HEK293 (cell line): ENCODE results near the gene PSAT1.

ENCODE experiments used
- FEZF1 ChIP-seq: fragments of 450-650 bp; formaldehyde crosslinking; IDR thresholded peaks from 2 replicates; pipeline ENCODE4 v1.5.1; 2016; ENCODE audit warnings: missing biosample characterization, missing genetic modification characterization
- GLIS1 ChIP-seq: fragments of 450-650 bp; formaldehyde crosslinking; IDR thresholded peaks from 2 replicates; pipeline ENCODE4 v1.5.1; 2016; ENCODE audit warnings: missing biosample characterization, missing genetic modification characterization
- HOXC10 ChIP-seq: sonication (generic); formaldehyde crosslinking; IDR thresholded peaks from 2 replicates; pipeline ENCODE4 v1.8.1; 2023; ENCODE audit warnings: mild to moderate bottlenecking, missing genetic modification reagents
- KLF9 ChIP-seq: fragments of 450-650 bp; formaldehyde crosslinking; IDR thresholded peaks from 2 replicates; pipeline ENCODE4 v1.5.1; 2016; ENCODE audit warnings: missing biosample characterization, missing genetic modification characterization, low read depth
- SALL2 ChIP-seq: fragments of 450-650 bp; formaldehyde crosslinking; IDR thresholded peaks from 2 replicates; pipeline ENCODE4 v1.5.0; 2017; ENCODE audit warnings: missing biosample characterization, mild to moderate bottlenecking, missing genetic modification characterization, borderline replicate concordance
- SP3 ChIP-seq: fragments of 450-650 bp; formaldehyde crosslinking; IDR thresholded peaks from 2 replicates; pipeline ENCODE4 v1.5.1; 2016; ENCODE audit warnings: missing biosample characterization, missing genetic modification characterization
- ZBTB21 ChIP-seq: fragments of 450-650 bp; formaldehyde crosslinking; IDR thresholded peaks from 2 replicates; pipeline ENCODE4 v1.5.1; 2017; ENCODE audit warnings: missing biosample characterization, missing genetic modification characterization
- ZBTB7A ChIP-seq: fragments of 450-650 bp; formaldehyde crosslinking; IDR thresholded peaks from 2 replicates; pipeline ENCODE4 v1.5.1; 2016; ENCODE audit warnings: low read depth, missing biosample characterization, missing genetic modification characterization
- ZNF175 ChIP-seq: fragments of 450-650 bp; formaldehyde crosslinking; IDR thresholded peaks from 2 replicates; pipeline ENCODE4 v1.5.1; 2016; ENCODE audit warnings: missing biosample characterization, missing genetic modification characterization
- ZNF423 ChIP-seq: fragments of 450-650 bp; formaldehyde crosslinking; IDR thresholded peaks from 2 replicates; pipeline ENCODE4 v1.5.1; 2016; ENCODE audit warnings: missing biosample characterization, missing genetic modification characterization
- ZNF623 ChIP-seq: fragments of 450-650 bp; formaldehyde crosslinking; IDR thresholded peaks from 2 replicates; pipeline ENCODE4 v1.5.1; 2016; ENCODE audit warnings: missing biosample characterization, missing genetic modification characterization
- TF ChIP-seq, protein P1 (sequence below): fragments of 450-650 bp; formaldehyde crosslinking; IDR thresholded peaks from 2 replicates; pipeline ENCODE4 v1.5.1; 2016; ENCODE audit warnings: missing biosample characterization, missing genetic modification characterization, borderline replicate concordance
- TF ChIP-seq, protein P2 (sequence below): fragments of 450-650 bp; formaldehyde crosslinking; IDR thresholded peaks from 2 replicates; pipeline ENCODE4 v1.5.1; 2017; ENCODE audit warnings: missing biosample characterization, missing genetic modification characterization
- TF ChIP-seq, protein P3 (sequence below): fragments of 450-650 bp; formaldehyde crosslinking; IDR thresholded peaks from 2 replicates; pipeline ENCODE4 v1.5.1; 2017; ENCODE audit warnings: missing biosample characterization, missing genetic modification characterization
- TF ChIP-seq, protein P4 (sequence below): fragments of 450-650 bp; formaldehyde crosslinking; IDR thresholded peaks from 2 replicates; pipeline ENCODE4 v1.5.1; 2017; ENCODE audit warnings: missing biosample characterization, missing genetic modification characterization
- TF ChIP-seq, protein P5 (sequence below): fragments of 450-650 bp; formaldehyde crosslinking; IDR thresholded peaks from 2 replicates; pipeline ENCODE4 v1.5.1; 2017; ENCODE audit warnings: missing biosample characterization, missing genetic modification characterization
- TF ChIP-seq, protein P6 (sequence below): fragments of 450-650 bp; formaldehyde crosslinking; IDR thresholded peaks from 2 replicates; pipeline ENCODE4 v1.5.1; 2016; ENCODE audit warnings: missing biosample characterization, missing genetic modification characterization, borderline replicate concordance

PSAT1 gene

DNA sequence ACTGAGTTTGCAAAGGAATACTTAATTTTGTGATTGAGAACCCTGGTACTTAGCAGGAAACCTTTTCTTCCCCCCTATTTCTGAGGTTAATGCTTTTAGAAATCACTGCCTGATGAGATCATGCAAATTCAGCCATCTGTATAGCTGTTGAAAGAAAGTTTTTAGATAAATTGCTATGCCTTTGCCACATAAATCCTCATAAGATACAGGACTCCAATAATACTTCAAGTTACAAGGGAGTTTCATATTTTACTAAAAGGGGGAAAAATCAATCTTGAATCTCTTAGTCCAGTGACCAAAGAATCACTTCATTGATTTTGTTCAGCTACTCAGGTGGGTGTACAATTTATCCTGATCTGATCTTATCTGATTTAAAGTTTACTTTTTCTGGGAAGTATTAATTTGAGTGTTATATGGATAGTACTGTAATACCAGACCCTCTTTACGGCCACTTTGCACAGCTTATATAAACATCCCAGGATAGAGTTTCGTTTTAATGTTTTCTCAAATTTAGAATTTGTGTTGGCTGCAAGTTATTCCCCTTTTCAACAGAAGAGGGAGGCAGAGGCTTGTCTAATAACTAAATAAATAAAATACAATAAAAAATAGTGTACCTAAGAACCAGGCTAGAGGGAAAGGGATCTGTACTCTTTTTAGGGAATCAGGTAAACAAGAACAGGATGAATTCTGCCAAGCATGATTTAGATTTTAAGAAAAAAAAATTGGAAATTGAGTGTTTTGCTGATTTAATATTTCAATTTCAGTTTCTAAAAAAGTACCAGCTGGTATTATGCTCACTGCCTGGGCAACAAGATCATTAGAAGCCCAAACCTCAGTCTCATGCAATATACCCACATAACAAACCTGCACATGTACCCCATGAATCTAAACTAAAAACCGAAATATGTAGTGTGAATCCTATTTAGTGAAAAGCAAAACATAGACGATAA is 69.1 kb downstream of the PSAT1 start (continued):
- TF ChIP-seq, protein P1, sequence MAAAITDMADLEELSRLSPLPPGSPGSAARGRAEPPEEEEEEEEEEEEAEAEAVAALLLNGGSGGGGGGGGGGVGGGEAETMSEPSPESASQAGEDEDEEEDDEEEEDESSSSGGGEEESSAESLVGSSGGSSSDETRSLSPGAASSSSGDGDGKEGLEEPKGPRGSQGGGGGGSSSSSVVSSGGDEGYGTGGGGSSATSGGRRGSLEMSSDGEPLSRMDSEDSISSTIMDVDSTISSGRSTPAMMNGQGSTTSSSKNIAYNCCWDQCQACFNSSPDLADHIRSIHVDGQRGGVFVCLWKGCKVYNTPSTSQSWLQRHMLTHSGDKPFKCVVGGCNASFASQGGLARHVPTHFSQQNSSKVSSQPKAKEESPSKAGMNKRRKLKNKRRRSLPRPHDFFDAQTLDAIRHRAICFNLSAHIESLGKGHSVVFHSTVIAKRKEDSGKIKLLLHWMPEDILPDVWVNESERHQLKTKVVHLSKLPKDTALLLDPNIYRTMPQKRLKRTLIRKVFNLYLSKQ (tag by site-specific recombination), result no peak
- TF ChIP-seq ZBTB21 (tag by site-specific recombination), result no peak
- TF ChIP-seq, protein P2, sequence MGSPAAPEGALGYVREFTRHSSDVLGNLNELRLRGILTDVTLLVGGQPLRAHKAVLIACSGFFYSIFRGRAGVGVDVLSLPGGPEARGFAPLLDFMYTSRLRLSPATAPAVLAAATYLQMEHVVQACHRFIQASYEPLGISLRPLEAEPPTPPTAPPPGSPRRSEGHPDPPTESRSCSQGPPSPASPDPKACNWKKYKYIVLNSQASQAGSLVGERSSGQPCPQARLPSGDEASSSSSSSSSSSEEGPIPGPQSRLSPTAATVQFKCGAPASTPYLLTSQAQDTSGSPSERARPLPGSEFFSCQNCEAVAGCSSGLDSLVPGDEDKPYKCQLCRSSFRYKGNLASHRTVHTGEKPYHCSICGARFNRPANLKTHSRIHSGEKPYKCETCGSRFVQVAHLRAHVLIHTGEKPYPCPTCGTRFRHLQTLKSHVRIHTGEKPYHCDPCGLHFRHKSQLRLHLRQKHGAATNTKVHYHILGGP (tag by site-specific recombination), result no peak
- TF ChIP-seq HOXC10 (CRISPR knock-in tag), result no peak
- TF ChIP-seq, protein P3, sequence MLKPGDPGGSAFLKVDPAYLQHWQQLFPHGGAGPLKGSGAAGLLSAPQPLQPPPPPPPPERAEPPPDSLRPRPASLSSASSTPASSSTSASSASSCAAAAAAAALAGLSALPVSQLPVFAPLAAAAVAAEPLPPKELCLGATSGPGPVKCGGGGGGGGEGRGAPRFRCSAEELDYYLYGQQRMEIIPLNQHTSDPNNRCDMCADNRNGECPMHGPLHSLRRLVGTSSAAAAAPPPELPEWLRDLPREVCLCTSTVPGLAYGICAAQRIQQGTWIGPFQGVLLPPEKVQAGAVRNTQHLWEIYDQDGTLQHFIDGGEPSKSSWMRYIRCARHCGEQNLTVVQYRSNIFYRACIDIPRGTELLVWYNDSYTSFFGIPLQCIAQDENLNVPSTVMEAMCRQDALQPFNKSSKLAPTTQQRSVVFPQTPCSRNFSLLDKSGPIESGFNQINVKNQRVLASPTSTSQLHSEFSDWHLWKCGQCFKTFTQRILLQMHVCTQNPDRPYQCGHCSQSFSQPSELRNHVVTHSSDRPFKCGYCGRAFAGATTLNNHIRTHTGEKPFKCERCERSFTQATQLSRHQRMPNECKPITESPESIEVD (tag by site-specific recombination), result peak; percentile 78
- TF ChIP-seq ZNF623 (tag by site-specific recombination), result no peak
- TF ChIP-seq, protein P4, sequence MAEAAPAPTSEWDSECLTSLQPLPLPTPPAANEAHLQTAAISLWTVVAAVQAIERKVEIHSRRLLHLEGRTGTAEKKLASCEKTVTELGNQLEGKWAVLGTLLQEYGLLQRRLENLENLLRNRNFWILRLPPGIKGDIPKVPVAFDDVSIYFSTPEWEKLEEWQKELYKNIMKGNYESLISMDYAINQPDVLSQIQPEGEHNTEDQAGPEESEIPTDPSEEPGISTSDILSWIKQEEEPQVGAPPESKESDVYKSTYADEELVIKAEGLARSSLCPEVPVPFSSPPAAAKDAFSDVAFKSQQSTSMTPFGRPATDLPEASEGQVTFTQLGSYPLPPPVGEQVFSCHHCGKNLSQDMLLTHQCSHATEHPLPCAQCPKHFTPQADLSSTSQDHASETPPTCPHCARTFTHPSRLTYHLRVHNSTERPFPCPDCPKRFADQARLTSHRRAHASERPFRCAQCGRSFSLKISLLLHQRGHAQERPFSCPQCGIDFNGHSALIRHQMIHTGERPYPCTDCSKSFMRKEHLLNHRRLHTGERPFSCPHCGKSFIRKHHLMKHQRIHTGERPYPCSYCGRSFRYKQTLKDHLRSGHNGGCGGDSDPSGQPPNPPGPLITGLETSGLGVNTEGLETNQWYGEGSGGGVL (tag by site-specific recombination), result no peak
- no peak for TF ChIP-seq KLF9 (tag by site-specific recombination)
- no peak for TF ChIP-seq ZNF423 (tag by site-specific recombination)
- no peak for TF ChIP-seq GLIS1
- TF ChIP-seq ZBTB7A (tag by site-specific recombination), result no peak
- no peak for TF ChIP-seq SP3 (tag by site-specific recombination)
- no peak for TF ChIP-seq SALL2 (tag by site-specific recombination)
- TF ChIP-seq ZNF175 (tag by site-specific recombination), result no peak
- TF ChIP-seq, protein P5, sequence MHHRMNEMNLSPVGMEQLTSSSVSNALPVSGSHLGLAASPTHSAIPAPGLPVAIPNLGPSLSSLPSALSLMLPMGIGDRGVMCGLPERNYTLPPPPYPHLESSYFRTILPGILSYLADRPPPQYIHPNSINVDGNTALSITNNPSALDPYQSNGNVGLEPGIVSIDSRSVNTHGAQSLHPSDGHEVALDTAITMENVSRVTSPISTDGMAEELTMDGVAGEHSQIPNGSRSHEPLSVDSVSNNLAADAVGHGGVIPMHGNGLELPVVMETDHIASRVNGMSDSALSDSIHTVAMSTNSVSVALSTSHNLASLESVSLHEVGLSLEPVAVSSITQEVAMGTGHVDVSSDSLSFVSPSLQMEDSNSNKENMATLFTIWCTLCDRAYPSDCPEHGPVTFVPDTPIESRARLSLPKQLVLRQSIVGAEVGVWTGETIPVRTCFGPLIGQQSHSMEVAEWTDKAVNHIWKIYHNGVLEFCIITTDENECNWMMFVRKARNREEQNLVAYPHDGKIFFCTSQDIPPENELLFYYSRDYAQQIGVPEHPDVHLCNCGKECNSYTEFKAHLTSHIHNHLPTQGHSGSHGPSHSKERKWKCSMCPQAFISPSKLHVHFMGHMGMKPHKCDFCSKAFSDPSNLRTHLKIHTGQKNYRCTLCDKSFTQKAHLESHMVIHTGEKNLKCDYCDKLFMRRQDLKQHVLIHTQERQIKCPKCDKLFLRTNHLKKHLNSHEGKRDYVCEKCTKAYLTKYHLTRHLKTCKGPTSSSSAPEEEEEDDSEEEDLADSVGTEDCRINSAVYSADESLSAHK (tag by site-specific recombination), result 0 out of 2 replicates have a peak, but pooled peaks have one; percentile 28
- TF ChIP-seq FEZF1, result peak; percentile 50
- TF ChIP-seq, protein P6, sequence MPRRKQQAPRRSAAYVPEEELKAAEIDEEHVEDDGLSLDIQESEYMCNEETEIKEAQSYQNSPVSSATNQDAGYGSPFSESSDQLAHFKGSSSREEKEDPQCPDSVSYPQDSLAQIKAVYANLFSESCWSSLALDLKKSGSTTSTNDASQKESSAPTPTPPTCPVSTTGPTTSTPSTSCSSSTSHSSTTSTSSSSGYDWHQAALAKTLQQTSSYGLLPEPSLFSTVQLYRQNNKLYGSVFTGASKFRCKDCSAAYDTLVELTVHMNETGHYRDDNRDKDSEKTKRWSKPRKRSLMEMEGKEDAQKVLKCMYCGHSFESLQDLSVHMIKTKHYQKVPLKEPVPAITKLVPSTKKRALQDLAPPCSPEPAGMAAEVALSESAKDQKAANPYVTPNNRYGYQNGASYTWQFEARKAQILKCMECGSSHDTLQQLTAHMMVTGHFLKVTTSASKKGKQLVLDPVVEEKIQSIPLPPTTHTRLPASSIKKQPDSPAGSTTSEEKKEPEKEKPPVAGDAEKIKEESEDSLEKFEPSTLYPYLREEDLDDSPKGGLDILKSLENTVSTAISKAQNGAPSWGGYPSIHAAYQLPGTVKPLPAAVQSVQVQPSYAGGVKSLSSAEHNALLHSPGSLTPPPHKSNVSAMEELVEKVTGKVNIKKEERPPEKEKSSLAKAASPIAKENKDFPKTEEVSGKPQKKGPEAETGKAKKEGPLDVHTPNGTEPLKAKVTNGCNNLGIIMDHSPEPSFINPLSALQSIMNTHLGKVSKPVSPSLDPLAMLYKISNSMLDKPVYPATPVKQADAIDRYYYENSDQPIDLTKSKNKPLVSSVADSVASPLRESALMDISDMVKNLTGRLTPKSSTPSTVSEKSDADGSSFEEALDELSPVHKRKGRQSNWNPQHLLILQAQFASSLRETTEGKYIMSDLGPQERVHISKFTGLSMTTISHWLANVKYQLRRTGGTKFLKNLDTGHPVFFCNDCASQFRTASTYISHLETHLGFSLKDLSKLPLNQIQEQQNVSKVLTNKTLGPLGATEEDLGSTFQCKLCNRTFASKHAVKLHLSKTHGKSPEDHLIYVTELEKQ (tag by site-specific recombination), result no peak
